GM21360 (cell line): ENCODE measurements around the gene CD276.
"Not testable (repeated sequence)": the region's sequence is repeated elsewhere in the genome, so short reads cannot be mapped to it uniquely, and the experiment has no call there.

Source experiments
- ATAC-seq: cut with Tn5 transposase; IDR thresholded peaks from one replicate; pipeline ENCODE4 v1.9.1; 2021; ENCODE audit warnings: mild to moderate bottlenecking, moderate library complexity; ENCODE audit not compliant: unreplicated experiment

CD276 gene

DNA sequence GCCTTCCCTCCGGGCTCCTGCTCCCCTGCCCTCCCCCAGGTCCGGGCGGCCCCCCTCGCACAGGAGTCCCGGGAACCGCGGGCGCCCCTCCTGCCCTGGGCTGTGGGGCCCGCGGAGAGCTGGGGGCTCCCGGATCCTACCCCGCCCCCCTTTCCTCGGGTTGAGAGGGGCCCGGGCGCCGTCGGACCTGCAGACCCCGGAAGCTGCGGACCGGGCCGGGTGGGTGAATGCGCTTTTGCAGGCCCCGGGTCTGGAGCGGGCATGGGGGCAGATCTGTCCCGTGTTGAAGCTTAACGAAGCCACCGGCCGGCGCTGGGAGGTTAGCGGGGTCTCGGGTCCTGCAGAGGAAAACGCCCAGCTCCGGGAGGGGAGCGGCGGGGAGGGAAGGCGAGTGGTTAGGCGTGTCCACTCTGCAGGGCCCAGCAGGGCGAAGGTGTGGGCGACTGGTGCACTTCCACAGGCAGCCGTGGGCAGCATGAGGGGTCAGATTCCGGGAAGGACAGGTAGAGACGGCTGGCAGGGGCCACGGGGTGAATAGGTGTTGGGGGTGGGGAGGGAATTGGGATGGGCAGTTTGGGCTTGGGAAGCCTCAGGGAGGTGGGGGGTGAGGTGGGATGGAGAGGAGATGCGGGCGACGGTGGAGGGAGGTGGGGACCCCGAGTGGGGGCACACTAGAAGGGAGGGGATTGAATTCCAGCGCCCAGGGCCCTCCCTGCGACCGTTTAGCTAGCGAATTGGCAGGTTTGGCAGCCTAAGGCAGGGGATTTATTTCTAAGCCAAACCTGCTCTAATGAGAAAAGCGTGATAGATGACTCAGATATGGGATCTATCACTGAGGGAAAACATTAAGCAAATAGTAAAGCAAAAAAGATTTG lies 635 bp downstream of the CD276 start:
- ATAC-seq, result no peak

DNA sequence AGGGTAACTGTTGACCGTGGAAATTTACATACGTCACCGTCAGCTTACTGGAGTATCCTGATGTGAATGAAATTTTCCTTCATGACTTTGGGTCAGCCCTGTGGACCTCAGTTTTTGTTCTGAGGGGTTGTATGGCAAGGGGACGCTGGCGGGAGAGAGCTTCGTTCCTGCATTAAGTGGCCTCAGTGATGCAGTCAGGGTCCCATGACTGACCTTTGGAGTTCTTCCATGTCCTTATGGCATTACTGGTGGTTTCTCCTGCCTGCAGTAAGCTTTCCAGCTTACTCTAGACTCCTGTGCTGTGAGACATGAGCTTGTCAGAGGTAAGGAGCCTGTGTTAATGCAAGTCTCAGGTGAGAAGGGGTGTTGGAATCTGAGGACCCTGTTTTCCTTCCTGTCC lies 1.8 kb downstream of the CD276 start:
- no peak for ATAC-seq

- no peak for ATAC-seq
Measured at GRCh38 chr15:73686781-73687256, 2.6 kb downstream of the CD276 start.

- ATAC-seq, result no peak
Measured at GRCh38 chr15:73687351-73687750, 3.2 kb downstream of the CD276 start.

GRCh38 chr15:73688455-73688854 lies 4.3 kb downstream of the CD276 start:
- no peak for ATAC-seq

- no peak for ATAC-seq
Measured at GRCh38 chr15:73691396-73691795, 7.2 kb downstream of the CD276 start.

DNA sequence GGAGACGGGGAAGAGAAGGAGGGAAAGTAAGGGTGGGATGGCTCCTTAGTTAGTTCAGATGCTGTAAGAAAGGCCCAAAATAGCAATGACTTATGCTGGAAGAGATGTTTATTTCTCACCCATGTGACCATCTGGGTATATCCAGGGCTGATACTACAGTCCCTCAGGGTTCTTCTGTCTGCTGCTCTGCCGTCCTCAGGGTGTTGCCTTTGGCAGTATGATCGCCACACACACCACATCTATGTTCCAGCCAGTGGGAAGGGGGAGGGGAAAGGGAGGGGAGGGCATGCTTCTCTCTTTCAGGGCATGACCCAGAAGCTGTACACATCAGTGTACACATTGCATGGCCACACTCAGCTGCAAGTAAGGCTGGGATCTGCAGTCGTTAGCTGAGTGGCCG lies 10.2 kb downstream of the CD276 start:
- ATAC-seq, result no peak

DNA sequence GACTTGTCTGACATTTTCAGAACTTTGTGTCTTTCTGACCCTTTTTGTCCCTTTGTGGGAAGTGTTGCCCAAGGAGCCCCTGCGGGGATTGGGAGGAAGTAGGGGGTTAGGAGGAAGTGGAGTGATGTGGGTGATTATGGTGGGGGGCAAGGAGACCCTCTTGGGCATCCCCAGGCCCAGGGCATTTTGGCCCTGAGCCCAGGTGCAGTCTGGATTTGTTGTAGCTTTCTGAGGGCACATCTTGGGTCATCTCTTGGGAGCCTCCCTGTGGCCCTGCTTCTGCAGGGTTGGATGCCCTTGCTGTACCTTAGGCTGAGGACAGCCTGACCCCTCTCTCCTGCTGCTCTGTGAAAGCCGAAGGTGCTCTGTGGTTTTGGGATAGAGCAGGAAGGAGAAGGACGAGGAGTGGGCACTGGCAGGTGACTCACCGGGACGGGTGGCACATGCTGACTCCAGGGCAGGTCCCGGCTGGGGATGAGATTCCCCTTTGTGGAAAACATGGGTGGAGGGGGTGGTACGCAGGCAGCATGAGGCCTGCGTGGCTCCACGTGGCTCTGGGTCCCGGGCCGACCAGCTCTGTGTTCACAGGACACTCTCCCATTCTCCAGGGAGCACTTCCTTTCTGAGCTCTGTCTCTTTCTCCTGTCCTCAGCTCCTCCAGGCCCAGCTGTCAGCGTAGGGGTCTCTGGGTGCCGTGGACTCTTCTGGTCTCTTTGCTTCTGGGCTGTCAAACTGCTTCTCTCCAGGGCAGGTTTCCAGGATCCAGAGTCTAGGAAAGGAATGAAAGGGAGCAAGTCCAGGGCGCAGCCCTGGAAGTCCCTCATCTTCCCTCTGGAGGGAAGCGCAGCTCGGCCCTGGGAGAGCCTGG lies 11.8 kb downstream of the CD276 start:
- ATAC-seq, result no peak

DNA sequence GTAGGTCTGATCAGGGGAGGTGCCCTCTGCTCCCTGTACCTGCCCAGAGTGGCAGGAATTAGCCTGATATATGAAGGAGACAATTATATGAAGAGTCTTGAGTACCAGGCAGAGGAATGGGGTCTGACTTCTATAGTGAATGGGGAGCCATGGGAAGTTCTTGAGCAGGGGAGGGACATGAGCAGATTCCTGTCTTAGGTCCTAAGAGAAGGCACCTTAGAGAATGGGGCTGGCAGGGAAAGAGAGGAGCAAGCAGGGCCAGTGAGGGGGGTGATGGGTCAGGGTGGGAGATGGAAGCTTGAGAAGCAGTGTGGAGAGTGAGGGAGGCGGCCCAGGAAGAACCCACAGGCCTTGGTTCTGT lies 12.4 kb downstream of the CD276 start:
- ATAC-seq, result no peak

- no peak for ATAC-seq
Measured at GRCh38 chr15:73697033-73697467, 12.9 kb downstream of the CD276 start.

GRCh38 chr15:73699249-73700040 lies 15.3 kb downstream of the CD276 start:
- ATAC-seq, result no peak

DNA sequence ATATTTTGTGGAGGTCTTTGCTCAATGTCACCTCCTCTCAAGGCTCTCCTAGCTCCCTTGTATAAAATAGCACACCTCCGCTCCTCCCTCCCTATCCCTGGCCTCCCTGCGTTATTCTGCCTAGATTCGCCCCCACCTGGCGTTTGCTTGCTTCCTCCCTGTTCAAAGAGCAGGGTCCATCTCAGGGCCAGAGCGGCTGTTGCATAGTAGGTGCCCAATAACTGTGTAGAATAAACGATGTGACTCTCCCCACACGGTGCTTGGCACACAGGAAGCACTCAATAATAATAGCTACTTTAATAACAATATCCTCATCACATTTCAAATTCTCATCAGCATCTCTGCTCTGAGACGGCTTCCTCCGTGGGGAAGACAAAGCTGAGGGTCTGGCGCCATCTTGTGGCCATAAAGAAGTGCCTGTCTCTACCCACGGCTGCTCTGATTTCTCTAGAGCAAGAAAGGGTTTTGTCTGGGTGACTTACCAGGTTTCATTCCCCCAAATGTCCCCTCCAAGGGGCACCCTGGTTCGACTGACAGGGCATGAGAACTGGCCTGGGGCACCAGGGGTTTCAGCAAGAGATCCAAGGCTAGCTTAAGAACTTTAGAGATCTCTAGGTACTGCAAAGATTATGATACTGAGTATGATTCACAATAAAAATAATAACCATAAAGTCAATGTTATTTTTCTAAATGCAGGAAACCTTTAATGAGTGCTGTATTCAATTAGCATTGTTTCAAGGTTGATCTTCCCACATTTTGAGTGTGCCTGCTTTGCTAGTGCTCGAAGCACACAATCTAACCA lies 16.1 kb downstream of the CD276 start:
- ATAC-seq, result no peak

- ATAC-seq, result not testable (repeated sequence)
Measured at GRCh38 chr15:73702311-73703239, 18.4 kb downstream of the CD276 start.

GRCh38 chr15:73703601-73704000 lies 19.4 kb downstream of the CD276 start:
- not testable (repeated sequence) for ATAC-seq

DNA sequence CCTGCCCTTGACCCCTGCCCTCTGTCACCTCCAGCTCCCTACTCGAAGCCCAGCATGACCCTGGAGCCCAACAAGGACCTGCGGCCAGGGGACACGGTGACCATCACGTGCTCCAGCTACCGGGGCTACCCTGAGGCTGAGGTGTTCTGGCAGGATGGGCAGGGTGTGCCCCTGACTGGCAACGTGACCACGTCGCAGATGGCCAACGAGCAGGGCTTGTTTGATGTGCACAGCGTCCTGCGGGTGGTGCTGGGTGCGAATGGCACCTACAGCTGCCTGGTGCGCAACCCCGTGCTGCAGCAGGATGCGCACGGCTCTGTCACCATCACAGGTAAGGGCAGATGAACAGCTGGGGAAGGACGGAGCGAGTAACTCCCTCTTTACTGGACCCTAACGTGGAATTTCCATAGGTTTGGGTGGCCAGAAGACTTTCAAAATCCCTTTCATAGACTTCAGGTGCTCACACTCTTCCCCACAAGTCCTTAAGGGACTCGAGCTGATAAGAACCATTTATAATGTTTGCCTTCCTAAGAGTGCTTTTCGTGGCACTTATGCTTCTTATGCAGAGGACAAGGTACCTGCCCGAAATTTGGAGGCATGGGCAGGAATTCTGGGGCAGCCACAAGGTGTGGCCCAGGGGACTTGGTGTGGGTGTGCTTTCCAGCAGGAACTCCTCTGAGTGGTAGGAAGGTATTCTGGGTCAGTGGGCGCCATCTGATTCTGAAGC lies 20.1 kb downstream of the CD276 start:
- ATAC-seq, result not testable (repeated sequence)

DNA sequence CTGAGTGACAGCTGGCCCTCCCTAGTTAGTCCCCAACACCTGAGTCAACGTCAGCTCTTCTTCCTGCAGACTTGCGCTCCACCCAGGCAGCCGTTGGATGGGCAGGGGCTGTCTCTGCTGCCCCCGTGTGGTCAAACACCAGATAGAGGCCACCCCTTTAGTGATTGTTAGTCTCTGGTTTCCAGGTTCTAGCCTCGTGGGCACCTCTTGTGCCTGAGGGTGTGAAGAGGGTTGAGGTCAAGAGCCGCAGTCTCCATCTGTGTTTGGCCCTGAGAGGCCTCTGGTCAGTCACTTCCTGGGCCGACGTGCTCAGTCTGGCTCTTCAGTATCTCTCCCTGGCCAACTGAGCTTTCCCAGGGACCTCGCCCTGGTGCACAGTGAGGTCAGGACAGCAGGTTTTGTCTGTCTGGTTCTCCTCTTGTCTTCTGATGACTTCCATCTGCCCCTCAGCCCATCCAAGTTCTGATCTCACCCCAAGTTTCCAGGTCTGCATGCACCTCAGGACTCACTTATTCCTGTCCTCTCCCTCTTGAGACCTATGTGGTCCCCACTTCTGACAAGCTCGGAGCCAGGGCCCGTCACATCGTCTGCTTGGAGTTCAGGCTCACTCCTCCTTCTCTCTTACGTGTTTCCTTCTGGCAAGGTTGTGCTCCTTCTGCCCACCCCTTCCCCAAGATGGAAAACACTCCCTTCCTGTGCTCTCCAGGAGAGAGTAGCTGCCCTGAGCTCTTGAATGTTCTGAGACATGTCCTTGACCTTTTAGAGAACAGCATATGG lies 20.9 kb downstream of the CD276 start:
- ATAC-seq, result no peak

GRCh38 chr15:73708691-73709090 lies 24.5 kb downstream of the CD276 start:
- ATAC-seq, result no peak

GRCh38 chr15:73709241-73709640 lies 25.1 kb downstream of the CD276 start:
- no peak for ATAC-seq
